Thyroid gland (tissue), 4 donors: Measurements from ENCODE around the gene GSTP1.

ENCODE experiments used
- POLR2A ChIP-seq, 2 donors: fragments of 450-650 bp; IDR thresholded peaks; one replicate each; pipeline ENCODE4 v1.6.1; 2017; ENCODE audit warnings: antibody characterized with exemption in 2 of 2, mild to moderate bottlenecking in 2 of 2, moderate library complexity in 1 of 2
- TF ChIP-seq, protein P1 (sequence below), 6 experiments: fragments of 200-600 bp in 3 of 6; fragments of 450-650 bp in 3 of 6; sonication (generic) in 3 of 6; IDR thresholded peaks; one replicate each; pipeline ENCODE4 v1.5.1; 2016 to 2019; ENCODE audit warnings: antibody characterized with exemption in 6 of 6, mild to moderate bottlenecking in 2 of 6, inconsistent platforms in 1 of 6, moderate library complexity in 1 of 6

GRCh38 chr11:67538823-67539505 lies 44.6 kb upstream of the GSTP1 start:
- TF ChIP-seq, protein P1, sequence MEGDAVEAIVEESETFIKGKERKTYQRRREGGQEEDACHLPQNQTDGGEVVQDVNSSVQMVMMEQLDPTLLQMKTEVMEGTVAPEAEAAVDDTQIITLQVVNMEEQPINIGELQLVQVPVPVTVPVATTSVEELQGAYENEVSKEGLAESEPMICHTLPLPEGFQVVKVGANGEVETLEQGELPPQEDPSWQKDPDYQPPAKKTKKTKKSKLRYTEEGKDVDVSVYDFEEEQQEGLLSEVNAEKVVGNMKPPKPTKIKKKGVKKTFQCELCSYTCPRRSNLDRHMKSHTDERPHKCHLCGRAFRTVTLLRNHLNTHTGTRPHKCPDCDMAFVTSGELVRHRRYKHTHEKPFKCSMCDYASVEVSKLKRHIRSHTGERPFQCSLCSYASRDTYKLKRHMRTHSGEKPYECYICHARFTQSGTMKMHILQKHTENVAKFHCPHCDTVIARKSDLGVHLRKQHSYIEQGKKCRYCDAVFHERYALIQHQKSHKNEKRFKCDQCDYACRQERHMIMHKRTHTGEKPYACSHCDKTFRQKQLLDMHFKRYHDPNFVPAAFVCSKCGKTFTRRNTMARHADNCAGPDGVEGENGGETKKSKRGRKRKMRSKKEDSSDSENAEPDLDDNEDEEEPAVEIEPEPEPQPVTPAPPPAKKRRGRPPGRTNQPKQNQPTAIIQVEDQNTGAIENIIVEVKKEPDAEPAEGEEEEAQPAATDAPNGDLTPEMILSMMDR (IDR thresholded peaks at IDR 0.05) = no peak
- no peak for TF ChIP-seq POLR2A (IDR thresholded peaks at IDR 0.05)
